Karpas-422 (cell line): ENCODE measurements around the gene GTF2I. TPM values are rescaled to one million over a fixed set of nuclear protein-coding genes. Genes with fewer than 3 reads are reported as not detected.
"Not testable (repeated sequence)": the region's sequence is repeated elsewhere in the genome, so short reads cannot be mapped to it uniquely, and the experiment has no call there.

ENCODE experiments used
- DNase-seq: peaks from one replicate; pipeline ENCODE4 v3.0.0-alpha.2; 2015
- H2AFZ ChIP-seq: fragments of 200-600 bp; sonication (generic); 2 replicates; pipeline ENCODE4 v1.6.1; 2014; ENCODE audit warnings: antibody characterized with exemption, low read length, mixed read lengths
- H3K27ac ChIP-seq: fragments of 200-600 bp; sonication (generic); 2 replicates; pipeline ENCODE4 v1.5.1; 2014; ENCODE audit warnings: mild to moderate bottlenecking, low read length, moderate library complexity
- H3K27me3 ChIP-seq: fragments of 200-600 bp; sonication (generic); 2 replicates; pipeline ENCODE4 v1.6.1; 2014; ENCODE audit warnings: low read length, mixed read lengths
- H3K36me3 ChIP-seq: fragments of 200-600 bp; sonication (generic); 2 replicates; pipeline ENCODE4 v1.6.1; 2014; ENCODE audit warnings: low read length, mixed read lengths; ENCODE audit not compliant: insufficient read depth
- H3K4me1 ChIP-seq: fragments of 200-600 bp; sonication (generic); 2 replicates; pipeline ENCODE4 v1.6.1; 2014; ENCODE audit warnings: mild to moderate bottlenecking, low read length, mixed read lengths
- H3K4me2 ChIP-seq: fragments of 200-600 bp; sonication (generic); 2 replicates; pipeline ENCODE4 v1.6.1; 2014; ENCODE audit warnings: low read length, low read depth, mild to moderate bottlenecking; ENCODE audit not compliant: poor library complexity, severe bottlenecking
- H3K4me3 ChIP-seq: fragments of 200-600 bp; sonication (generic); 2 replicates; pipeline ENCODE4 v1.5.1; 2014; ENCODE audit warnings: mild to moderate bottlenecking, antibody characterized with exemption, low read length, mixed read lengths
- H3K79me2 ChIP-seq: fragments of 200-600 bp; sonication (generic); 2 replicates; pipeline ENCODE4 v1.6.1; 2014; ENCODE audit warnings: mild to moderate bottlenecking, low read length, mixed read lengths
- H3K9ac ChIP-seq: fragments of 200-600 bp; sonication (generic); 2 replicates; pipeline ENCODE4 v1.6.0; 2014; ENCODE audit warnings: low read length
- H3K9me2 ChIP-seq: fragments of 200-600 bp; sonication (generic), shearing (Covaris generic); replicated peaks from 2 replicates; pipeline ENCODE4 v1.6.0; 2014; ENCODE audit warnings: mild to moderate bottlenecking, low read length, moderate library complexity; ENCODE audit not compliant: insufficient read depth
- H3K9me3 ChIP-seq: fragments of 300-700, 200-600 bp; sonication (generic); 2 replicates; pipeline ENCODE4 v1.6.1; 2014; ENCODE audit warnings: low read length, mixed read lengths
- H4K20me1 ChIP-seq: fragments of 200-600 bp; sonication (generic); 2 replicates; pipeline ENCODE4 v1.6.1; 2014; ENCODE audit warnings: mild to moderate bottlenecking, antibody characterized with exemption, low read length, low read depth; ENCODE audit not compliant: insufficient read depth
- total RNA-seq: library from RNA; depleted of rRNA; stranded (reverse); fragments of >200 nt; shearing (Covaris generic); gene quantifications from 2 replicates; pipeline ENCODE4 v1.2.3, GENCODE V29; 2014; ENCODE audit warnings: low replicate concordance

The GTF2I gene
- total RNA-seq, 1 experiment from 2014 or later = 176 TPM

DNA sequence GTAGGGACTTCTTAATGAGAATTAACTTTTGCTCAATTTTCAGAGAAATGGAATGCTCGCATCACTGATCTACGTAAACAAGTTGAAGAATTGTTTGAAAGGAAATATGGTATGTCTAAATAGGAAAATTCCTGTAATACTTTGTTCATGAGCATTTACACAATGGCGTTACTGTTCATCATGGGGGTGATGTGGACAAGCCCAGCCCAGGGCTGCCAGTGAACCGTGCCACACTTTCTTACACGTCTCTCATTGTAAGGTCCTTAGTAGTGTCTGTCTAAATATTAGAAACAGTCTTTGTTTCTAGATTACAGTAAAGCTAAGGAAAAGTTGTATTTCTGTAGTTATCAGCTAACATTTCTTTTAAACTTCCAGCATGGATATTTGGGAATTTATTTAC lies 72.7 kb downstream of the GTF2I start:
- H3K9me2 ChIP-seq, H3K4me1 ChIP-seq, H3K4me2 ChIP-seq, H2AFZ ChIP-seq, H3K27me3 ChIP-seq, H3K9me3 ChIP-seq, H3K27ac ChIP-seq, H3K79me2 ChIP-seq, H3K4me3 ChIP-seq, DNase-seq, H3K9ac ChIP-seq, H4K20me1 ChIP-seq: not testable (repeated sequence)
- H3K36me3 ChIP-seq = peaks cover 11% of the 10 kb centered on the region; the same call in 1 of the 2 replicates

DNA sequence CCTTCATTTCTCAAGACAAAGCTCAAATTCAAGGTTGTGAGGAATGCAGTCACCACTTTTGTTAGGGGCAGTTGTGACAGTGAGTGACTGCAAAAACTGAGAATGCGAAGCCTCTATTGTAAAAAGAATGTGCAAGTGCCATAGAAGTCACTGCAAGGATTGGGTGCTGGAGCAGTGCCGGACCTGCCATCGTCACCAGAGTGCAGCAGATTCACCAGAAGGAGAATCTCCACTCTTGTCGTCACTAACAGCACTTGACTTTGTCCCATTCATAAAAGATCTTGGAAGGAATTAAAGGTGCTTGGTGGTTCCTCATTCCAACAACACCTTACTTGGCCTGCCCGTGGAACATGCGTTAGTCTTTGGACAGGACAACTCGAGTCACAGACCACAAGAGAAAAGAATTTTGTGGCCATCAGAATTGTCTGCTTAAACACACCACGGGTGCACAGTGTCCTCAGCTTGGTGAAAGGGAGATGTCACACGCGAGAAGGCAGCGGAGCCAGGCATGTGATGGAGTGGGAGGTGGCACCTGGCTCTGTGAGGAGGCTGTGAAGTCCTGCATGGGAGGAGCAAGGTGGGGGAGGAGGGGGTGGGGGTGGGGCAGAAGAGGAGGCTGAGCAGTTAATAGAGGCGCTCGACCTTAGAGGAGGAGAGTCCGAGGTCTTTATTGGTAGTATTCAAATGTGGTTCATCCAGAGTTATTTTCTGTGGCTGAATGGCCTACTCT lies 82.6 kb downstream of the GTF2I start:
- not testable (repeated sequence) for H3K9ac ChIP-seq, H3K4me1 ChIP-seq, H4K20me1 ChIP-seq, DNase-seq, H3K79me2 ChIP-seq, H2AFZ ChIP-seq, H3K36me3 ChIP-seq, H3K4me3 ChIP-seq, H3K9me3 ChIP-seq, H3K4me2 ChIP-seq, H3K27me3 ChIP-seq, H3K9me2 ChIP-seq, H3K27ac ChIP-seq

DNA sequence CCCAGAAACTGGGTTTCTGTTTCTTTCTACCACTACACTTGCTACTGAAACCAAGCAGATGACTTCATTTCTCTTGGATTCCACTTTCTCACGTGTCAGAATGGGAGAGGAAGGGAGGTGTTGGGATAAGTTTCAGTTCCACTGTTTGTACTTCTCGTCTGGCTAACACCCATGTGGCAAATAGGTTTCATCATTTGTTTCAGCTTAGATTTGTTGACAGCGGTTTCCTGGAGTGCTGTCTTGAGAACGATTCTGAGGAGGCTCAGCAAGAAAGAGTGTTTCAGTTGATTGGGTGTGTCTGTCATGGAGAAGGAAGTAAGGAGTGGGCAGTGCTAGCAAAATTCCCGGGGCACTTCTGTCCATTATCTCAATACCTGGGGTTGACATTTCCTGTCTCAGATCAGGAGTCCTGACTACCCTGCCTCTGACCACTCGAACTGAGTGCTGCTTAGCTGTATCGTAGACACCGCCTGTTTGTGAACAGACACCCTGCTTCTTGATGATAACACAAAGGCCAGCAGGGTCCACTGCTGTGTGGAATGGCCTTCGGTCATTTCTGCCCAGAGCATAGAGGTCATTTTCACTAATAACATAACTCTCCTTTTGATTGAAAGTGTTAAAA lies 86.5 kb downstream of the GTF2I start:
- H3K36me3 ChIP-seq, H3K27me3 ChIP-seq, H3K9ac ChIP-seq, H3K4me2 ChIP-seq, H3K9me2 ChIP-seq, H2AFZ ChIP-seq, H3K79me2 ChIP-seq, H4K20me1 ChIP-seq, H3K4me1 ChIP-seq, H3K4me3 ChIP-seq, DNase-seq, H3K9me3 ChIP-seq, H3K27ac ChIP-seq: not testable (repeated sequence)

DNA sequence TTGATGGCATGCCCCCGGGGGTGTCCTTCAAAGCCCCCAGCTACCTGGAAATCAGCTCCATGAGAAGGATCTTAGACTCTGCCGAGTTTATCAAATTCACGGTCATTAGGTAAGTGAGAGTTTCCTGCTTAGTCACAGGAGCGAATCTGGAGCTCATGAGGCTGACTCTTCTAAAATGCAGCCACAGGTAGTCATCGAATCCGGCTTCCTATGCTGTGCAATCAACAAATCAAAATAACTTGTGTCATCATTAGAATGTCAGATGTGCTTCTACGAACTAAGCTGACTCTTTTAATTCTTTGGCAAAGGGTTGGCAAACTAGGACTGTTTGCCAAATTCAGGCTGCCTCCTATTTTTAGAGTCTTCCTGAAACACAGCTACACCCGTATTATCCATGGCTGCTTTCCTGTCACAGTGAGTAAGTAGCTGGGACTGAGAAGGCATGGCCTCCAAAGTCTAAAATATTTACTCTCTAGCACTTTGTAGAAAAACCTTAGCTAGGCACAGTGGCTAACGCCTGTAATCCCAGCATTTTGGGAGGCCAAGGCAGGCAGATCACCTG lies 96.5 kb downstream of the GTF2I start:
- not testable (repeated sequence) for DNase-seq, H3K4me1 ChIP-seq, H2AFZ ChIP-seq, H3K27me3 ChIP-seq, H3K9me3 ChIP-seq, H3K4me2 ChIP-seq, H4K20me1 ChIP-seq, H3K79me2 ChIP-seq, H3K36me3 ChIP-seq, H3K27ac ChIP-seq, H3K9me2 ChIP-seq, H3K9ac ChIP-seq, H3K4me3 ChIP-seq

DNA sequence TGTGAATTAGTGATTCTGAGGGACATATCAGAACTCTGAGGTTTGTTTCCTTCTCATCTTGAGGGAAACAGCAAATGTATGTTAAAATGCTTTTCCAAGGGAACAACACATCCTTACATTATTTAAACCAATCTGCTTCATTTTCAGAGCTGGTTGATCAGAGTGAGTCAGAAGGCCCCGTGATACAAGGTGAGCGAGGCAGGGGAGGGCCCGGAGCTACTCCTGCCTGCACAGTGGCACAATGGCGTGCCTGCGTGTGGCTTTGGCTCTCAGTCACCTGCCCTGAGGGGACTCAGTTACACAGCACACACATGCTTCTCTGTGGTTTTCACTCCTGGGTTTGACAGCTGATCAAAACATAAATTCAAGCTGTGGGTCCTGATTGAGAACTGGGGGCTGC lies 99.2 kb downstream of the GTF2I start:
- H3K9ac ChIP-seq, H3K9me3 ChIP-seq, DNase-seq, H3K4me3 ChIP-seq, H3K4me1 ChIP-seq, H3K4me2 ChIP-seq, H3K36me3 ChIP-seq, H3K27me3 ChIP-seq, H4K20me1 ChIP-seq, H2AFZ ChIP-seq, H3K79me2 ChIP-seq, H3K27ac ChIP-seq, H3K9me2 ChIP-seq: not testable (repeated sequence)

DNA sequence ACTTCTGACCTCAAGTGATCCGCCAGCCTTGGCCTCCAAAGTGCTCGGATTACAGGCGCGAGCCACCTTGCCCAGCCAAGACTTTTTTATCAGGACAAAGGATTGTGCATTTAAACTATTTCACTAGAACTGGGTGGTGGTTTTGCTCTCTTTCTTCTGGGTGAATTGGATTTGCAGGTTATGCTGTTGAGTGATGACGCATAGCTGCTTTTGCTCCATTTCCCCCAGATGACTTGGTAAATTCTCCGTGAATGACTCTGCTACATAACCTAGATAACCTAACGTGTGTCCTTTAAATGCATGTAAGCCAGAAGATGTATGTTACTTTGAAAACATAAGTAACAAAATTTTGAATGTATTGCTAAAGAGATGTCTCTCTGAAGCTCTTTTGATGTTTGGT lies 100.8 kb downstream of the GTF2I start:
- H3K79me2 ChIP-seq, H3K27me3 ChIP-seq, DNase-seq, H3K27ac ChIP-seq, H3K9ac ChIP-seq, H3K4me3 ChIP-seq, H4K20me1 ChIP-seq, H3K4me1 ChIP-seq, H3K9me3 ChIP-seq, H3K36me3 ChIP-seq, H3K9me2 ChIP-seq, H3K4me2 ChIP-seq, H2AFZ ChIP-seq: not testable (repeated sequence)

DNA sequence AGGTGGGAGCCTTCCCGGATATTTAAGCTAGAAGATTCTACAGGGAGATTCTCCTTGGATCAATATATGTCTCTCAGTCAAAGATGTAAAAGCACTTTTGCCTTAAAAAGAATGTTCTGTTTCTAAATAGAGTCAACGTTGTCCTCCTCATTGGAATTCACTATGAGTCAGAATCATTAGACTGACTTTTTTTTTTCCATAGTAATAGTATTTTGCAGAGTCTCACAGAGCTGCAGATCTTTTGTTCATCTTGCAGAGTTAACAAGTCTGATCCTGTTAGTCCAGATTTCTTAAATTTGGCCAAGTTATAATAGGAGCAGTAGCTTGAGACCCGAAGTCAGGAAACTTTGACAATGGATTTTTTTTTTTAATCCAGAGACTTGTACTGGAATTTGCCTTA lies 101.5 kb downstream of the GTF2I start:
- not testable (repeated sequence) for H3K4me3 ChIP-seq, H3K9me3 ChIP-seq, H3K79me2 ChIP-seq, H4K20me1 ChIP-seq, H3K27ac ChIP-seq, H3K9ac ChIP-seq, DNase-seq, H3K36me3 ChIP-seq, H3K4me2 ChIP-seq, H3K9me2 ChIP-seq, H2AFZ ChIP-seq, H3K4me1 ChIP-seq, H3K27me3 ChIP-seq

DNA sequence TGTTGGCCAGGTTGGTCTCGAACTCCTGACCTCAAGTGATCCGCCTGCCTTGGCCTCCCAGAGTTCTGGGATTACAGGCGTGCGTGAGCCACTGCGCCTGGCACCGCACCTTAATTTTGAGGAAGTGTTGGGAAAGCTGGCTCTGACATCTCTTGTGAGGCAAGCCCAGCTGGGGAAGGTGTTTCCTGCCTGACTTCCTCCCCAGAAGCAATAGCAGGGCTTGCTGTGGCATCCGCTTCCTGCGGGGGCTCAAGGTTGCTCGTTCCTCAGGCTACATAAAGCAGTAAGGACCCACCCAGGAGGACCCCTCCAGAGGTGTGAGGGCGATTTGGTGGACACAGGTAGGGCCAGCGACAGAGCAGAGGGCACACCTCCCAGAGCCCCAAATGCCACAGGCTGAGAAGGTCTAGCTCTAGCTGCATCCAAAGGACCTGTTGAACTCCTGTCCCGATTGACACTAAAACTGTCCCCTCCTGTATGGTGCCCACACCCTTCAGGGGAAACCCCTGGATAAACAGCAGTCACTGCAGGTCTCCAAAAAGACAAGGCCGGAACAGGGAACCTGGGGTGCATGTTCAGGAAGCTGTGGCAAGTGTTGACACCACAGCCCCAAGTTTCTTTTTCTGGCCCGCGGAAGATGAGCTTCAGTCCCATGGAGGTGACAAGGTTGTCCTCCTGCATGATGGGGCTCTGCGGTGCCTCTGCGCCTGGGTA lies 107.8 kb downstream of the GTF2I start:
- not testable (repeated sequence) for H3K9me2 ChIP-seq, H2AFZ ChIP-seq, H3K4me1 ChIP-seq, H3K9me3 ChIP-seq, H3K9ac ChIP-seq, DNase-seq, H3K4me2 ChIP-seq, H4K20me1 ChIP-seq, H3K27me3 ChIP-seq, H3K36me3 ChIP-seq, H3K79me2 ChIP-seq, H3K27ac ChIP-seq, H3K4me3 ChIP-seq
